ENCODE results near the gene PROCR.
"Not testable (repeated sequence)": the region's sequence is repeated elsewhere in the genome, so short reads cannot be mapped to it uniquely, and the experiment has no call there.

PROCR gene

DNA sequence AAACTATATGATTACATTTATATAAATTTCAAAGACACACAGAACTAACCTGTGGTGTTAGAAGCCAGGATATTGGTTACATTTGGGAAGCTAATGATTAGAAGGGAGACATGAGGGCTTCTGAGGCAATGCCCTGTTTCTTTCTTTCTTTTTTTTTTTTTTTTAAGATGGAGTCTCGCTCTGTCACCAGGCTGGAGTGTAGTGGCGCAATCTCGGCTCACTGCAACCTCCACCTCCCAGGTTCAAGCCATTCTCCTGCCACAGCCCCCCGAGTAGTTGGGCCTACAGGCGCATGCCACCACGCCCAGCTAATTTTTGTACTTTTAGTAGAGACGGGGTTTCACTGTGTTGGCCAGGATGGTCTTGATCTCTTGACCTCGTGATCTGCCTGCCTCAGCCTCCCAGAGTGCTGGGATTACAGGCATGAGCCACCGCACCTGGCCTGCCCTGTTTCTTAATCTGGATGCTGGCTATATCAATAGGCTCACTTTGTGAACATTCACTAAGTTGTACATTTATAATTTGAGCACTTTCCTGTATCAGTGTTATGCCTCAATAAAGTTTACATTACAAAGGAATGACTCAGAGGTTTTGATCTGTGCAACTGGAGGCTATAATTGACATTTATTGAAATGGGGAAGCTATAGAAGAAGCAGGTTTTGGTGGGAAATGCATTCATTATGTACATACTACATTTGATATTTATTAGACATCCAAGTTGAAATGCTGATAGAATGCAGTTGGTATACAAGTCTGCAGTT lies 21.3 kb downstream of the PROCR start:
- not testable (repeated sequence) for DNase-seq (ENCODE audit: low spot score)

DNA sequence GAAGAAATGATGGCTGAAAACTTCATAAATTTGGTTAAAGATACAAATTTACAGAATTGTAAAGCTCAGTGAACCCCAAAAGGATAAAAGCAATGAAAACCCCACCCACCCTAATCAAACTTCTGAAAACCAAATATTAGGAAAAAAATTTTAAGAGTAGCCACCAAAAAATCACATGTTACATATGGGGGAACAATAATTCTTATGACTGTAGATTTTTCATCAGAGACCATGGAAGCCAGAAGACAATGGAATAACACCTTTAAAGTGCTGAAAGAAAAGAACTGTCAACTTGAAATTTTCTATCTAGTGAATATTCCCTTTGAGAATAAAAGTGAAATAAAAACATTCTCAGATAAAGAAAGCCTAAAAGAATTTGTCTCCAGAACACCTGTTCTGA lies 24.4 kb downstream of the PROCR start:
- DNase-seq (ENCODE audit: low spot score), result no peak

DNA sequence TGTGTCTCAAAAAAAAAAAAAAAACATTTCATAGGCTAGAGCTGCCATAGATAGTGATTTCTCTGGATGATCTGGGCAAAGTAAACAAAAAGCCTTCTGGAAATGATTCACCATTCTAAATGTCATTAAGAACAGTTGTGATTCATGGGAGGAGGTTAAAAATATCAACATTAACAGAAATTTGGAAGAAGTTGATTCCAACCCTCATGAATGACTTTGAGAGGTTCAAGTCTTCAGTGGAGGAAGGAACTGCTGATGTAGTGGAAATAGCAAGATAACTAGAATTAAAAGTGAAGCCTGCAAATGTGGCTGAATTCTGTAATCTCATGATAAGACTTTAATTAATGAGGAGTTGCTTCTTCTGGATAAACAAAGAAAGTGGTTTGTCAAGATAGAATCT lies 27.9 kb downstream of the PROCR start:
- no peak for DNase-seq (ENCODE audit: low spot score)

DNA sequence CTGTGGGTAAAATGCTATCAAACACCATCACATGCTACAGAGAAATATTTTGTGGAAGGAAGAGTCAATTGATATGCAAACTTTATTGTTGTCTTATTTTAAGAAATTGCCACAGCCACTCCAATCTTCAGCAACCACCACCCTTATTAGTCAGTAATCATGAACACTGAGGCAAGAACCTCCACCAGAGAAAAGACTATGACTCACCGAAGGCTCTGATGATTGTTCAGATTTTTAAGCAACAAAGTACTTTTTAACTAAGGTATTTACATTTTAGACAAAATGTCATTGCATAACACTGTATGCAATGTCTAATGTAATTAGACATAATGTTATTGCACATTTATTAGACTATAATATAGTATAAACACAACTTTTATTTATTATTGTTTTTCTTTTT lies 28.4 kb downstream of the PROCR start:
- no peak for DNase-seq (ENCODE audit: low spot score)

DNA sequence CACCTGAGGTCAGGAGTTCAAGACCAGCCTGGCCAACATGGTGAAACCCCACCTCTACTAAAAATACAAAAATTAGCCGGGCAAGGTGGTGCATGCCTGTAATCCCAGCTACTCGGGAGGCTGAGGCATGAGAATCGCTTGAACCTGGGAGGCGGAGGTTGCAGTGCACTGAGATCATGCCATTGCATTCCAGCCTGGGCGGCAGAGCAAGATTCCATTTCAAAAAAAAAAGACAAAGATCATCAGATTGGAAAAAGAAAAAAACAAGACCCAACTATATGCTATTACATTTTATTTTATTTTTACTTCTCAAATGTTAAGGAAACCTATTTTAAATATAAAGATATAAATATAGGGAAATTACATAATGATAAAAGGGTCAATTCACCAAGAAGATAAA lies 29.6 kb downstream of the PROCR start:
- DNase-seq (ENCODE audit: low spot score), result not testable (repeated sequence)

DNA sequence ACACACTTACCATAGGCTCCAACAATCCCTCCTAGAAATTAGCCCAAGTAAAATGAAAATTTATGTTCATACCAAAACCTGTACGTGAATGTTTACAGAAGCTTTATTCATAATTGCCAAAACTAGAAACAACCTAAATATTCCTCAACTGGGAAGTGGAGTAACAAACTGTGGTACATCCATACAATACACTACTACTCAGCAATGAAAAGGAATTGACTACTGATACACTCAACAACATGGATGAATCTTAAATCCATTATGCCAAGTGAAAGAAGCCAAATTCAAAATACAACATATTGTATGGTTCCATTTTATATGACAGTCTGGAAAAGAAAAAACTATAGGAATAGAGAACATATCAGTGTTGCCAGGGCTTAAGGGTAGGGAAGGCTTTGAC lies 34.9 kb downstream of the PROCR start:
- no peak for DNase-seq (ENCODE audit: low spot score)

DNA sequence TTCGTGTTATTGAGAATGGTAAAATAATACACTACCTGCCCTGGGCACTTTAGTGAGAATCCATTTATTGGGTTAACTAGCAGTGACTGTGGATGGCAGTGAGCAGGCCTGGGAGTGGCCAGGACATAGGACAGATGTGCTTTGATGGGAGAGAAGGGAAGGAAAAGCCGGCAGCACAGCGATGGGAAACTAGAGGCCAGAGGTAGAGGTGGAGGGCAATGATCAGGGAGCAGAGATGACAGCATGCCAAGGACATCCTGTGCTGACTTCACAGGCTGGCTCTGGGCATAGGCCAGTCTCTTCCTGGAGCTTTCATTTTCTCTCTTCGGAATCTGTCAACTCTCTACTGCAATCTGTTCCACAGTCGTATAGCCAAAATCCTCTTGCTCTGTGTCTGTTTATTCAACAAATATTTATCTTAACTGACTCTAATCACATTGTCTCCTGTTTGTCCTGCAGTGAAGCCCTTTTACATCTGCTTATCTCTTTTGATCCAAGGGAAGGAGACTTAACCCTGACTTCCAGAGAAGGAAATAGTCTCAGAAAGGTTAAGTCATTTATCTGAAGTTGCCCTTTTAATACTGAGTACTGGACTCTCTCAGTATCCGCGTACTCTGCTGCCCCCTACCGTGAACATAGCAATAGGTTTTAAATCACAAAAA lies 36.2 kb downstream of the PROCR start:
- DNase-seq (ENCODE audit: low spot score), result peak; percentile 69

DNA sequence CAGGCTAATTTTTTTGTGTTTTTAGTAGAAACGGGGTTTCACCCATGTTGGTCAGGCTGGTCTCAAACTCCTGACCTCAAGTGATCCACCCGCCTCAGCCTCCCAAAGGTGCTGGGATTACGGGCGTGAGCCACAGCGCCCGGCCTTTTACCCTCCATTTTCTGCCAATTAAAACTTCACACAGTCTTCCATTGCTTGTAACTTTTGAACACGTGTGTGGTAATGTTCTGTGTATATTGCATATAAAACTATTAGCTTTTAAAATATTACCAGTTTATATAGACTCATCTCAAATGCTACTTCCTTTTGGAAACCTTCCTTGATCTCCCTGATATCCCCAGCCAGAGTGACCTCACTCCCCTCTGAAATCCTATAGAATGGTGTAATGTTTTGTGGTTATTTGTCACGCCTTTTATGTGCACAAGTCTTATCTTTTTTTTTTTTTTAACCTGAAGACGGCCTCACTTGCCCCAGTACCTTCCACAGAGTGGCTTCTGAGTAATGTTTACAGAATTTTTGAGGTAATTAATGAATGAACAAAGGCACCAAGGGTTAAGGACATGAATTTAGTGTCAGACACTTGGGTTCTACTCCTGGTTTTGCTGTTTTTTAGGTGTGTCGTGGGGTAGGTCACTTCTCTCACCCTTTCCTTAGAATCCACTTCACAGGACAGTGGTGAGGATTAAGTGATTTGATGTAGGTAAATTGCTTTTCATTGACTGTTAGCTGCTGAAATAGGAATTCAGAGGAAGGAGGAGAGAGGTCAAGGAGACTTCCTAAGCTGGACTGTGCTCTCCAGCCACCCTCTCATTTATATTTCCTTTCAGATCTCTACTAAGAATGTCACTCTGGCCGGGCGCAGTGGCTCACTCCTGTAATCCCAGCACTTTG lies 43.4 kb downstream of the PROCR start:
- DNase-seq (ENCODE audit: low spot score), result peak; percentile 43

DNA sequence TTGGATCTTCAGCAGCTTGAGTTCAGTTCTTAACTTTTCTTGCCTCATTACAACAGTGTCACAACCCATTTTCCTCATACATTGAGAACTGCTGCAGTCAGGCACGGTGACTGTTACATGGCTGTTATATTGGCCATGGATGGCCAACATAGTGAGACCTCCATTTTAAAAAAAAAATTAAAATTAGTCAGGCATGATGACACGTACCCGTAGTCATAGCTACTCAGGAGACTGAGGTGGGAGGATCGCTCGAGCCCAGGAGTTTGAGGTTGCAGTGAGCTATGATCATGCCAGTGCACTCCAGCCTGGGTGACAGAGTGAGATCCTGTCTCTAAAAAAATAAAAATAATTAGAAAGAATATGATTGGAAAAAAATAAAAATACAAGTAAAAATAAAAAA lies 44.7 kb downstream of the PROCR start:
- no peak for DNase-seq (ENCODE audit: low spot score)

DNA sequence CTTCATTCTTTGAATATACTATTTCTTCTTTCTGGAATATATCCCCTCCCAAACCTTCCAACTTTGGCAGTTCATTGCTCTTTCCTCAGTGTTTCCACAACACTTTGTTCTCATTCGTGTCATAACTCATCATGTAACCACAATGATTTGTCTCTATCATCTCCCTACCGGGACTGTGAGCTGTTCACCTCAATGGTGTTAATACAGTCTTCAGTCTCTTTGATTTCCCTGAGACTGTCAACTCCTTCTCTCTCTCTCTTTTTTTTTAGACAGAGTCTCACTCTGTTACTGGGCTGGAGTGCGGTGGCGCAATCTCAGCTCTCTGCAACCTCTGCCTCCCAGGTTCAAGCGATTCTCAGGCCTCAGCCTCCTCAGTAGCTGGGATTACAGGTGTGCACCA lies 52.1 kb downstream of the PROCR start:
- no peak for DNase-seq (ENCODE audit: low spot score)

DNA sequence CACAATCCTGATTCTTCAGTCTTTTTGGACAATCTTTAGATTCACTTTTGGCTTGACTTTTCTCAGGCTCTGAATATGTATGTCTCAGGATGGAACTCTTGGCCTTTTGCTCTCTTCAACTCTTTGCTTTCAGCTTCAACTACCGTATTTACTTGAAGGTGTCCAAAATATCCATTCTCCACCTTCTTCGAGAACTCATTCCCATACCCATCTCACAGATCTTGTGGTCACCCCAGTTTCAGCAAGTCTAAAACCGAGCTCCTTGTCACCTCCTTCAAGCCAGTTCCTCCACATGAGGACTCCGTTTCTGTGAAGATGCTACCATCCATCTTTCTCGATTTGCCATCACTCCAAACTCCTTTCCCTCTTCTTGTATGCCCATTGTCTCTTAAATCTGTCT lies 52.7 kb downstream of the PROCR start:
- no peak for DNase-seq (ENCODE audit: low spot score)

DNA sequence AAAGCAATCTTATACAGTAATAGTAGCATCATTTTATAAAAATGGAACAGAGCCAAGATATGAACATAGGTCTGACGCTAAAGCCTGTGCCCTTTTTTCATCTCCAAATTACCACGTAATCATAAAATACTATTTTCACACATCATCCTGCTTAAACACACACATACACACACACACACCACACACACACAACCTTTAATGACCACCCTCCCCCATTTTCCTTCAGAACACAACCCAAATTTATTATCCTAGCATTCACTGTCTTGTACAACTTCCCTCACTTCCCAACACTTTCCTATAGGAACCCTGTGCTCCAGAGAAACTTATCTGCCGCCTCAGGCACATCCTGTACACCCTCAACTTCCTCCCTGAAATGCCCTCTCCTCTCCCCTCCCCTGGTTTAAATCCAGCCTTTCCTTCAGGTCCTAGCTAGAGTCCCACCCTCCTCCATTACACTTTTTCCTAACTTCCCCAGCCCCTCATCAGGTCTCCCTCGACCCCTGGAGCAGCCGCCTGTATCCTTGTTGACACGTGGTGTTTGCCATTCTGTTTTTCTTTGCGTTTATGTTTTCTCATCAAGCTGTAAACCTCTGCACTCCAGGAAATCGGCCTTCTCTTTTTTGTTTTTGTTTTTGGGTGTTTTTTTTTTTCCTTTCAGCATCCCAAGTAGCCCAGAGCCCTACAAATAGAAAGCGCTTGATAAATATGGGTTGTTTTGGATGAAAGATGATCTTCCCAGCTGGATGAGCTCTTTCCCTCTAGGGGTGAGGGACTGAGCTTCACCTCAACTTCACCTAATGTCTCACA lies 53.6 kb downstream of the PROCR start:
- DNase-seq (ENCODE audit: low spot score), result no peak

DNA sequence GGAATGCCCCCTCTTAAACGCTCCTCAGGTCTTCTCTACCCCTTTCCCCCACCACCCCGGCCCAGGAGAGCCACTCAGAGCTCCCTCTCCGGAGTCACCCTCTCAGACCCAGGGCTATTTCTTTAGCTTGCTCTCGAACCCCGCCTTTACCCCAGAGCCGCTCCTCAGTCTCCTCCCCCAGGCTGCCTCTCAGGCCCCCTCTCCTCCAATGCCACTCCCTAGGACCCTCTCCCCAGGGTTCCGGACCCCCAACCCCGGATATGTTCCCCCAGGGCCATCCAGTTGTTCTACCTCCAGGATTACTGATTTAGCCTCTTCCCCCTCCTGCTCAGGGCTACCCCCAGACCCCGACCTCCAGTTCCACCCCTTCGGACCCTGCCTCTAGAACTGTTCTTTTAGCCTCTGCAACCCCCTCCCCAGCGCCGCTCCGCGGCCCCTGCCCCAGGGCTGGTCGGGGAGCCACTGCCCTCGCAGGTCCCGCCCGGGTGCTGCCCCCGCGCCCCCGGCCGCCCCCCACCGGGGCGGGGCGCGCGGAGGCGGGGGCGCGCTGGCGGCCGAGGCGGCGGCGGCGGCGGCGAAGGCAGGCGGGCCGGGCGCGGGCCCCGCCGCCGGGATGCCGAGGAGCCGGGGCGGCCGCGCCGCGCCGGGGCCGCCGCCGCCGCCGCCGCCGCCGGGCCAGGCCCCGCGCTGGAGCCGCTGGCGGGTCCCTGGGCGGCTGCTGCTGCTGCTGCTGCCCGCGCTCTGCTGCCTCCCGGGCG lies 54.4 kb downstream of the PROCR start, which contains the start of gene MMP24:
Gene MMP24 (plus strand): TSS at position 565 of the 758 bp plus-strand sequence. CDS start 49 bp downstream, at position 614.
- DNase-seq (ENCODE audit: low spot score), result no peak

Data from HuH-7 (cell line).